Measurements from ENCODE around the gene OPRM1. TPM values are rescaled to one million over a fixed set of nuclear protein-coding genes. Genes with fewer than 3 reads are reported as not detected.

Gene OPRM1
- total RNA-seq, 3 donors from 2014 or later, result not detected

GRCh38 chr6:154246723-154247118 lies 207.7 kb downstream of the OPRM1 start:
- H3K4me3 ChIP-seq, result peak overlapping the region; percentile 13 to 20 (median 17)
- H3K36me3 ChIP-seq, result no peaks in the 10 kb centered on the region
- TF ChIP-seq POLR2A (IDR thresholded peaks at IDR 0.05), result no peak
- H3K9me3 ChIP-seq, result no peaks in the 10 kb centered on the region
- no peaks in the 10 kb centered on the region for H3K4me1 ChIP-seq
- H3K27me3 ChIP-seq, result no peaks in the 10 kb centered on the region
- intact Hi-C loops (cut with DNase I; ENCODE audit: low total_unique reads), result loop anchor here (10.0 kb wide), 1 partner anchor 932 kb away; no protein-coding TSS in a partner anchor
- no peak overlapping the region for H3K27ac ChIP-seq
- DNase-seq (ENCODE audit: low spot score in 2 of 2), result no peak

- intact Hi-C loops (cut with DNase I; ENCODE audit: low total_unique reads), result loop anchor here (10.0 kb wide), 1 partner anchor 932 kb away; no protein-coding TSS in a partner anchor
- peak overlapping the region; percentile 13 to 20 (median 17) for H3K4me3 ChIP-seq
- H3K9me3 ChIP-seq, result no peaks in the 10 kb centered on the region
- H3K27ac ChIP-seq, result no peak overlapping the region
- H3K4me1 ChIP-seq, result no peaks in the 10 kb centered on the region
- no peaks in the 10 kb centered on the region for H3K27me3 ChIP-seq
- DNase-seq (ENCODE audit: low spot score in 2 of 2), result no peak
- no peaks in the 10 kb centered on the region for H3K36me3 ChIP-seq
- no peak for TF ChIP-seq POLR2A (IDR thresholded peaks at IDR 0.05)
- TF ChIP-seq POLR2AphosphoS5 (IDR thresholded peaks at IDR 0.05), result no peak
- TF ChIP-seq CTCF (IDR thresholded peaks at IDR 0.05), result no peak
Measured at GRCh38 chr6:154247119-154247861, 208.2 kb downstream of the OPRM1 start.

- Histone ChIP-seq H3K27ac (no peak overlapping the region), H3K36me3 (no peaks in the 10 kb centered on the region), H3K27me3 (no peaks in the 10 kb centered on the region), H3K4me1 (no peaks in the 10 kb centered on the region), H3K4me3 (no peak overlapping the region), H3K9me3 (no peaks in the 10 kb centered on the region)
- TF ChIP-seq POLR2A (IDR thresholded peaks at IDR 0.05) (no peak), POLR2AphosphoS5 (IDR thresholded peaks at IDR 0.05) (no peak), CTCF (IDR thresholded peaks at IDR 0.05) (no peak)
- no peak for DNase-seq (ENCODE audit: low spot score in 2 of 2)
- intact Hi-C loops (cut with DNase I; ENCODE audit: low total_unique reads), result loop anchor here (10.0 kb wide), 1 partner anchor 935 kb away; no protein-coding TSS in a partner anchor
Measured at GRCh38 chr6:154249499-154250298, 210.7 kb downstream of the OPRM1 start.

GRCh38 chr6:154251116-154251515 lies 212.1 kb downstream of the OPRM1 start:
- Histone ChIP-seq H3K27me3 (no peaks in the 10 kb centered on the region), H3K36me3 (no peaks in the 10 kb centered on the region), H3K27ac (no peak overlapping the region), H3K4me1 (no peaks in the 10 kb centered on the region), H3K9me3 (peaks cover 0 to 9% of the 10 kb centered on the region in 2 donors), H3K4me3 (no peak overlapping the region)
- no peak for TF ChIP-seq POLR2AphosphoS5 (IDR thresholded peaks at IDR 0.05)
- no peak for TF ChIP-seq POLR2A (IDR thresholded peaks at IDR 0.05)
- TF ChIP-seq CTCF (IDR thresholded peaks at IDR 0.05), result no peak
- no peak for DNase-seq (ENCODE audit: low spot score in 2 of 2)
- intact Hi-C loops (cut with DNase I; ENCODE audit: low total_unique reads), result no loop called here

- no peak for TF ChIP-seq POLR2A (IDR thresholded peaks at IDR 0.05)
- no peak for TF ChIP-seq CTCF (IDR thresholded peaks at IDR 0.05)
- TF ChIP-seq POLR2AphosphoS5 (IDR thresholded peaks at IDR 0.05), result no peak
- no peak overlapping the region for H3K4me3 ChIP-seq
- no peaks in the 10 kb centered on the region for H3K4me1 ChIP-seq
- no peaks in the 10 kb centered on the region for H3K27me3 ChIP-seq
- no peak overlapping the region for H3K27ac ChIP-seq
- intact Hi-C loops (cut with DNase I; ENCODE audit: low total_unique reads), result no loop called here
- no peak for DNase-seq (ENCODE audit: low spot score in 2 of 2)
- H3K36me3 ChIP-seq, result no peaks in the 10 kb centered on the region
- H3K9me3 ChIP-seq, result peaks cover 0 to 9% of the 10 kb centered on the region in 2 donors
Measured at GRCh38 chr6:154252678-154253077, 213.6 kb downstream of the OPRM1 start.

All from breast epithelium (tissue), 4 donors.